Spleen (tissue), 7 donors: Measurements from ENCODE around the gene PDLIM5.

Experiments used
- CTCF ChIP-seq, 11 experiments: fragments of 200-600 bp in 7 of 11; fragments of 450-650 bp in 4 of 11; sonication (generic) in 4 of 11; IDR thresholded peaks in 8 of 11; conservative IDR thresholded peaks in 3 of 11; 1 replicate in 7 of 11; 2 replicates in 4 of 11; pipeline versions ENCODE4 v1.4.0 to v1.8.0; 2016 to 2021; ENCODE audit warnings: antibody characterized with exemption in 11 of 11, inconsistent platforms in 4 of 11, mild to moderate bottlenecking in 1 of 11
- POLR2A ChIP-seq, 3 donors: fragments of 450-650 bp; IDR thresholded peaks; one replicate each; pipeline ENCODE4 v1.5.1; 2017; ENCODE audit warnings: antibody characterized with exemption in 3 of 3, mild to moderate bottlenecking in 1 of 3
- POLR2AphosphoS5 ChIP-seq, 3 donors: sonication (generic); formaldehyde crosslinking; IDR thresholded peaks; one replicate each; pipeline ENCODE4 v1.5.1; 2017; ENCODE audit warnings: antibody characterized with exemption in 3 of 3
- donor health status: DM: no; HTN: no; CAD: no; lungs with moderate emphysema.
- donor health status: DM: no; HTN: no; CAD: no.
- donor health status: DM: no; HTN: no; CAD: no.

DNA sequence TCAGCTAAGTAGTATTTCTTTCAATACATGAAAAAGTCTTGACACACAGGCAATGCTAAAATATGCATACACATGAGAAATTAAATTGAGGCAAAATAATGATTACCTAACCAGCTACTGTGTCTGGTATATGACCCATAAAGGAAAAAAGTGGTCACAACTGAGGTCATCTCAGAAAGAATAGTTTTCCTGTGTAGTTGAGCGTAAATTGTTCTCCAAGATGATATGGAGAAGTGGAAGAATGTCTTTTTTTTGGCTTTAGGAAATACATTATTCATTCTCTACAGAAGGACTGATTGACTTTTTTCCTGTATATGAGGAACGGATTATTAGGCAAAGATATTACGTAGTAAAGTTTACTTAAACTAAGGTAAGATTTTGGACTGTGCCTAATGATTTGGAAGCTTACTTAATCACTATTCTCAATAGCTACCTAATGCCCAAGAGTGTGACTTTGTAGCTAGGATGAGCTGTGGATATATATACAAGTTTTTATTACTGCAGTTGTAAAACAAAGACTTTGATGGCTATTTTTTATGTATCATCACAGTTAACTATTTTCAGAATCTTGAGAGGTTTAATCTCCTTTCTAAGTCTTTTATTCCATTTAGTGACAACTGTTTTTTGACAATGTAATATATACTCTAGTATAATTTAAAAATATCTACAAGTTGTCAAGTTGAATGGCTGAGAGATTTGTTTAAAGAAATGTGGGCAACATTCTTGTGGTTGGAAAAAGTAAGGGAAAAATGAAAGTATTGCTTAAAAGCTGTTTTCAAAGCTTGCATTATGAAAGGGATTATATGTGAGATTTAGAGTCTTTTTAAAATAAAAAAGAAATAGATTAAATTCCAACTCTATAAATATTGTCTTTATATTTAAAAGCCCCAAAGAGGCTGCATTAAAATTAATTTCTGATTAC is 100.2 kb downstream of the PDLIM5 start:
- TF ChIP-seq CTCF (IDR thresholded peaks at IDR 0.05 in 8 of 11, conservative IDR thresholded peaks at IDR 0.05 in 3 of 11) (no peak), POLR2A (IDR thresholded peaks at IDR 0.05) (no peak), POLR2AphosphoS5 (IDR thresholded peaks at IDR 0.05) (no peak)
